ACC112 (cell line): ENCODE measurements around the gene HNRNPF.

Source experiments
- H2AFZ ChIP-seq: fragments of 200-600 bp; sonication (generic); one replicate; pipeline ENCODE4 v1.6.0; 2017; ENCODE audit warnings: antibody characterized with exemption, low read length; ENCODE audit not compliant: unreplicated experiment
- H3K27ac ChIP-seq: fragments of 200-600 bp; sonication (generic); 2 replicates; pipeline ENCODE4 v1.5.1; 2014; ENCODE audit warnings: low read depth, mild to moderate bottlenecking, antibody characterized with exemption, low read length, moderate library complexity
- H3K27me3 ChIP-seq: fragments of 200-600 bp; sonication (generic); 2 replicates; pipeline ENCODE4 v1.6.1; 2014; ENCODE audit warnings: mild to moderate bottlenecking, antibody characterized with exemption, low read length, moderate library complexity, mixed read lengths; ENCODE audit not compliant: insufficient read depth
- H3K36me3 ChIP-seq: fragments of 200-600 bp; sonication (generic); 2 replicates; pipeline ENCODE4 v1.6.1; 2016; ENCODE audit warnings: mild to moderate bottlenecking, antibody characterized with exemption, low read length, moderate library complexity, mixed read lengths; ENCODE audit not compliant: insufficient read depth
- H3K4me1 ChIP-seq: fragments of 200-600 bp; sonication (generic); one replicate; pipeline ENCODE4 v1.6.1; 2016; ENCODE audit warnings: low read length, mixed read lengths; ENCODE audit not compliant: insufficient read depth, unreplicated experiment, control insufficient read depth
- H3K4me3 ChIP-seq: fragments of 200-600 bp; sonication (generic); 2 replicates; pipeline ENCODE4 v1.5.1; 2014; ENCODE audit warnings: mild to moderate bottlenecking, low read depth, low read length
- H3K79me2 ChIP-seq: fragments of 200-600 bp; sonication (generic); one replicate; pipeline ENCODE4 v1.6.0; 2016; ENCODE audit warnings: low read length; ENCODE audit not compliant: control insufficient read depth, unreplicated experiment, insufficient read depth

HNRNPF gene

DNA sequence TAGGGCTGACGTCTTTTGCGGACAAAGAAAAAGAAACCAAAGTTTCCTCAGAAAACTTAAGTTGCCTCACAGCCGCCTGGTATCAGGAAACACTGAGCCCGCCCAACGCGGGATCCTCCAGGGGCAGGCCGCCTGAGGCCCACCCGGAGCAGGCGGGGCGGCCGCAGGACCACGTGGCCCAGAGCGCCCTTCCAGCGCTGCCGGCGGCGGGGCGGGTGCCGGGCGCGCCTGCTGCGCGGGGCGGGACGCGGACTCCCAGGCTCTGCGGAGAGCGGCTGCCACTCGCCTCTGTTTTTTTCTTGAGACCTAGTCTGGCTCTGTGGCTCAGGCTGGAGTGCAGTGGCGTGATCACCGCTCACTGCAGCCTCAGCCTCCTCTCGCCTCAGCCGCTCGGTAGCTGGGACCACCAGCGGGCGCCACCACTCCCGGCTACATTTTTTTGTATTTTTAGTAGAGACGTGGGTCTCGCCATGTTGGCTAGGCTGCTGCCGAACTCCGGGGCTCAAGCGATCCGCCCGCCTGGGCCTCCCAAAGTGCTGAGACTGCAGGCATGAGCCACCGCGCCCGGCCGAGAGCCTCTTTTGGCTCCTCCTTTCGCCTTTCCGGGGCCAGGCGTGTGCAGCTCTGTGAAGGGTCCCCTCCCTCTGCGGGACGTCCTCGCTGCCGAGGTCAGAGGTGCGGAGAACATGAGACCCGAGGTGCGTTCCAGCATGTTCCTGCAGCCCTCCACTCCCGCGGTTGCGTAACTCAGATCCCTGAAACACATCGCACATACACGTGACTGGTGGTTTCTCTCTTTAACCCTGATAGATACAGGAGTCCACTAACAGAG is 11.6 kb upstream of the HNRNPF start:
- no peaks in the 10 kb centered on the region for H3K79me2 ChIP-seq
- peaks cover 13% of the 10 kb centered on the region for H3K4me1 ChIP-seq
- H3K27me3 ChIP-seq, result no peaks in the 10 kb centered on the region
- no peaks in the 10 kb centered on the region for H3K36me3 ChIP-seq
- H3K4me3 ChIP-seq, result peak overlapping the region; percentile 81
- H2AFZ ChIP-seq, result peak overlapping the region; percentile 76
- peak overlapping the region; percentile 97 for H3K27ac ChIP-seq

DNA sequence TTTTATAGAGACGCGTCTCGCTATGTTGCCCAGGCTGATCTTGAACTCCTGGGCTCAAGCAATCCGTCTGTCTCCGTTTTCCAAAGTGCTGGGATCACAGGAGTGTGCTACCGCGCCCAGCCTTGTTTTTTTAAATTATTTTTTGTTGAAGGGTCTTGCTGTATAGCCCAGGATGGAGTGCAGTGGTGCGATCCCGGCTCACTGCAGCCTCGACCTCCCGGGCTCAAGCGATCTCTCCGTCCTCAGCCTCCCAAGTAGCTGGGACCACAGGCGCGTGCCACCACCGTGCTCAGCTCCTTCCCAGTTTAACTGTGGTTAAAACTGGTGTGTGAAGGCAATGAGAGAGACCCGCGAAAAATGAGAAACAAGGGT is 11.0 kb upstream of the HNRNPF start:
- H3K79me2 ChIP-seq, result no peaks in the 10 kb centered on the region
- H2AFZ ChIP-seq, result peak overlapping the region; percentile 47
- no peaks in the 10 kb centered on the region for H3K36me3 ChIP-seq
- peak overlapping the region; percentile 97 for H3K27ac ChIP-seq
- H3K27me3 ChIP-seq, result no peaks in the 10 kb centered on the region
- peak overlapping the region; percentile 81 for H3K4me3 ChIP-seq
- peaks cover 13% of the 10 kb centered on the region for H3K4me1 ChIP-seq

DNA sequence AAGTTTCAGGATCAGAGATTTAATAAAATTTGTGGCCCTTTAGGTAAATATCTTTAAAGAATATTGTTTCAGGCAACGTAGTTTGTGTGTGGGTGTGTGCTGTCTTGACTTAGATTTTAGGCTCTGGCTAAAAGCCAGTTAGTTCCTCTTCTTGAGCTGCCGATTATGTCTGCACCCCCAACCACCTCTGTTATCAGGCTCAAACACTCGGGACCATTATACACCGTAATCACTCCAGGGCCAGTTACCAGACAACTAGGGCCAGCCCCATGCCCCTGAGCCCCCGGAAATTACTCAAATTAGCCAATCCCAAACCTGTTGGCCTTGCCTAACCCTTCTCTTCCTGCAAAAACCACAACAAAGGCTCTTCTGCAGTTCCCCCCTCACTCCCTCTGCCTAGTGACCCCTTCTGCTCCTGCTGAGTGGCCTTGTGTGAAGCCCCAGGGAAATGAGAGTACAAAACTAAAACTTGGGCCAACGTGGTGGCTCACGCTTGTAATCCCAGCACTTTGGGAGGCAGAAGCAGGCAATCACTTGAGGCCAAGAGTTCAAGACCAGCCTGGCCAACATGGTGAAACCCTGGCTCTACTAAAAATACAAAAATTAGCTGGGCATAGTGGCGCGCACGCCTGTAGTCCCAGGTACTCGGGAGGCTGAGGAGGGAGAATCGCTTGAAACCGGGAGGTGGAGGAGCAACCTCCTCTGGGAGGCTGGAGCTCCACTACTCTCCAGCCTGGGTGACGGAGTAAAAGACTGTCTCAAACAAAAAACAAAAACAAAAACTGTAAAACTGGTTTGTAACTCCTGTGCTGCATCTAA is 9.2 kb upstream of the HNRNPF start:
- no peaks in the 10 kb centered on the region for H3K36me3 ChIP-seq
- no peaks in the 10 kb centered on the region for H3K27me3 ChIP-seq
- H3K4me3 ChIP-seq, result no peak overlapping the region
- no peak overlapping the region for H2AFZ ChIP-seq
- H3K79me2 ChIP-seq, result no peaks in the 10 kb centered on the region
- H3K4me1 ChIP-seq, result peaks cover 13% of the 10 kb centered on the region
- no peak overlapping the region for H3K27ac ChIP-seq

DNA sequence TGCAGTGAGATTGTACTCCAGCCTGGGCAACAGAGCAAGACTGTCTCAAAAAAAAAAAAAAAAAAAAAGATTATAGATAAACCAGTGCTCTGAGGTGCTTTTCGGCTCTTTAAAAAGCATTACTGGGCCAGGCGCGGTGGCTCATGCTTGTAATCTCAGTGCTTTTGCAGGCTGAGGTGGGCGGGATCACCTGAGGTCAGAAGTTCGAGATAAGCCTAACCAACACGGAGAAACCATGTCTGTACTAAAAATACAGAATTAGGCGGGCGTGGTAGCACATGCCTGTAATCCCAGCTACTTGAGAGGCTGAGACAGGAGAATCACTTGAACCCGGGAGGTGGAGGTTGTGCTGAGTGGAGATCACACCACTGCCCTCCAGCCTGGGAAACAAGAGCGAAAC is 6.6 kb upstream of the HNRNPF start:
- Histone ChIP-seq H2AFZ (no peak overlapping the region), H3K4me1 (peaks cover 4% of the 10 kb centered on the region), H3K4me3 (no peak overlapping the region), H3K36me3 (no peaks in the 10 kb centered on the region), H3K27me3 (no peaks in the 10 kb centered on the region), H3K27ac (no peak overlapping the region), H3K79me2 (no peaks in the 10 kb centered on the region)

DNA sequence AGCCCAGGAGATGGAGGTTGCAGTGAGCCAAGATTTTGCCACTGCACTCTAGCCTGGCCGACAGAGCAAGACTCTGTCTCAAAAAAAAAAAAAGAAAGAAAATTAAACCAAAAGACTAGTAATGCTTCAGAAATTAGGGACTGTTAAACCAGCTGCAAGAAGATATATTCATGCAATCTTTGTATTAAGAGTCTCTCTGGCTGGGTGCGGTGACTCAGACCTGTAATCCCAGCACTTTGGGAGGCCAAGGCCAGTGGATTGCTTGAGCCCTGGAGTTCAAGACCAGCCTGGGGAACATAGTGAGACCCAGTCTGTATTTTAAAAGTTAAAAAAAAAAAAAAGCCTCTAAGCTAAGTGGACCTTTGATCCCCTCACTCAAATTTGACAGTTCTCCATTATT is 2.5 kb upstream of the HNRNPF start:
- H3K4me1 ChIP-seq, result no peaks in the 10 kb centered on the region
- no peaks in the 10 kb centered on the region for H3K36me3 ChIP-seq
- H3K4me3 ChIP-seq, result no peak overlapping the region
- no peak overlapping the region for H2AFZ ChIP-seq
- no peaks in the 10 kb centered on the region for H3K27me3 ChIP-seq
- H3K79me2 ChIP-seq, result peaks cover 23% of the 10 kb centered on the region
- no peak overlapping the region for H3K27ac ChIP-seq

DNA sequence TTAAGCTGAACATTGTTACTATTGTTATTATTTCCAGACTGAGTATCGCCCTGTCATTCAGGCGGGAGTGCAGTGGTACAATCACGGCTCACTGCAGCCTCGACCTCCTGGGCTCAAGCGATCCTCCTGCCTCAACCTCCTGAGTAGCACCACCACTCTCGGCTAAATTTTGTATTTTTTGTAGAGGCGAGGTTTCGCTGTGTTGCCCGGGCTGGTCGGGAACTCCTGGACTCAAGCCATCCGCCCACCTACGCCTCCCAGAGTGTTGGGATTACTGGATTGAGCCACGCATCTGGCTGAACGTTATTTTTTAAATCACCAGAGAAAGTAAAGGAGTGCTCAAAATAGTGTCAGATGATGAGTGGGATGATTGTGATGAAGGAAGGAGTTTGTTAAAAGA is 1.4 kb upstream of the HNRNPF start:
- Histone ChIP-seq H3K4me3 (peak overlapping the region; percentile 77), H3K36me3 (no peaks in the 10 kb centered on the region), H3K27me3 (no peaks in the 10 kb centered on the region), H3K27ac (peak overlapping the region; percentile 93), H3K4me1 (peaks cover 4% of the 10 kb centered on the region), H3K79me2 (peaks cover 35% of the 10 kb centered on the region), H2AFZ (no peak overlapping the region)

DNA sequence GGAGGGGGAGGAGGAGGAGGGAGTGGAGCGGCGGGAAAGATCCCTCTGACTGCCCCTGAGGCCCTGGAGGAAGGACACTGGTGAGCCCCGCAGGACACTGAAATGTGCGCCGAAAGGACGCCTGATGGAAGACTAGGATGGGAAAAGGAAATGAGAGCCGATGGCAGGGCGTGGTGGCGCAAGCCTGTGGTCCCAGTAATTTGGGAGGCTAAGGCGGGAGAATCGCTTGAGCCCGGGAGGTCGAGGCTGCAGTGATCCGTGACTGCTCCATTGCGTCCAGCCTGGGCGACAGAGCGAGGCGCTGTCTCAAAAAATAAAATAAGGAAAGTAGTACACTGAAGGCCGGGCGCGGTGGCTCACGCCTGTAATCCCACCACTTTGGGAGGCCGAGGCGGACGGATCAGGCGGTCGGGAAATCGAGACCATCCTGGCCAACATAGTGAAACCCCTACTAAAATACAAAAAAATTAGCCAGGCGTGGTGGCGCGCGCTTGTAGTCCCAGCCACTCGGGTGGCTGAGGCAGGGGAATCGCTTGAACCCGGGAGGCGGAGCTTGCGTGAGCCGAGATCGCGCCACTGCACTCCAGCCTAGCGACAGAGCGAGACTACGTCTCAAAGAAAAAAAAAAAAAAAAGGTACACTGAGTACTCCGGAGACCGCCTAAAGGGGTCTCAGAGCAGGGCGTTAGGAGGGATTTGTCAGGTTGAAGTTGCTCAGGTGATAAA is 561 bp upstream of the HNRNPF start:
- Histone ChIP-seq H3K27me3 (no peaks in the 10 kb centered on the region), H3K4me3 (peak overlapping the region; percentile 77), H3K36me3 (no peaks in the 10 kb centered on the region), H2AFZ (peak overlapping the region; percentile 64), H3K79me2 (peaks cover 43% of the 10 kb centered on the region), H3K4me1 (peaks cover 9% of the 10 kb centered on the region), H3K27ac (peak overlapping the region; percentile 93)

DNA sequence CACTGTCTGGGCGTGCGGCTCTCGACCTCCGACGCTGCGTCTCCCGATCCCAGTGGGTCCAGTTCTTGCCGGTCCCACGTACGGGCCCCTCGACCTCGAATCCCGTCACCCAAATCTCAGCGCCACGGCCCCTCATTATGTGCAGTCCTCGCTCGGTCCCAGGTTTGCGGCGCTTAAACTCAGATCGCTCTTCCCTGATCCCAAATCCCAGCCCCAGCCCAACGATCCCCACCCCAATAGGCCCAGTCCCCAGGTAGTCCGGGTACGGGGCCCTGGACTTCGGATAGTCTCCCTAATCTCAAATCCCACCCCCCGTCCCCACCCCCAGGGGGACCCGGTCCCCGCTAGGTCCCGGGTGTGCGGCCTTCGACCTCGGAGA is 666 bp downstream of the HNRNPF start:
- H3K27me3 ChIP-seq, result no peaks in the 10 kb centered on the region
- H2AFZ ChIP-seq, result no peak overlapping the region
- H3K79me2 ChIP-seq, result peaks cover 55% of the 10 kb centered on the region
- H3K27ac ChIP-seq, result peak overlapping the region; percentile 93
- peak overlapping the region; percentile 77 for H3K4me3 ChIP-seq
- H3K4me1 ChIP-seq, result peaks cover 20% of the 10 kb centered on the region
- peaks cover 4% of the 10 kb centered on the region for H3K36me3 ChIP-seq

DNA sequence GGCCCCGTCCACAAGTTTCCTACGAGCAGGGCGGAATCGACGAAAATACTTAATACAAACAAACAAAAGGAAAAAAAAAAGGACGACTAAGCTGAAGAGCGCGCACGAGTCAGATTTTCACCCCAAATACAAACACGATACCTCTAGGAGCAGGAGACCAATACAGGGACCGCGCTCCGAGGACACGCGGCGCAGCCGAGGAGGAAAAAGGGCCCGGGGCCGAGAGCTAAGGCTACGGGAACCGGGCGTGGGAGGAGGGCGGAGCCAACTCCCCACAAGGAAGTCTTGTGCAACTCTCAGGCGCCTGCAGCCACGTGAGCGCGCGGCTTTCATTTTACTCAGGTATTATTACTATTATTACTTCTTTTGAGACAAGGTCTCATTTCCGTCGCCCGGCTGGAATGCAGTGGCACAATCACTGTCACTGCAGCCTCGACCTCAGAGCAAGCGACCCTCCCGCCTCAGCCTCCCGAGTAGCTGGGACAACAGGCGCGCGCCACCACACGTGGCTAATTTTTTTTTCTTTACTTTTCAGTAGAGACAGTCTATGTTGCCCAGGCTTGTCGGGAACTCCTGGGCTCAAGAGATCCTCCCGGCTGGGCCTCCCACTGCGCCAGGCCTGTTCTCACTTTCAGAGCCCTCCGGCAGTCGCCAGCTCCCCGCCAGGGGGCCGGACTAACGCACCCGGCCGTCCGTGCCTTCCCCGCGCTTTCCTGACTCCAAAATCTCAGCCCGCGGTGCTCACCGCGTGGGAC is 1.2 kb downstream of the HNRNPF start:
- H3K79me2 ChIP-seq, result peaks cover 61% of the 10 kb centered on the region
- H3K27me3 ChIP-seq, result no peaks in the 10 kb centered on the region
- H3K27ac ChIP-seq, result peak overlapping the region; percentile 93
- H2AFZ ChIP-seq, result no peak overlapping the region
- H3K4me1 ChIP-seq, result peaks cover 26% of the 10 kb centered on the region
- peak overlapping the region; percentile 77 for H3K4me3 ChIP-seq
- peaks cover 5% of the 10 kb centered on the region for H3K36me3 ChIP-seq

DNA sequence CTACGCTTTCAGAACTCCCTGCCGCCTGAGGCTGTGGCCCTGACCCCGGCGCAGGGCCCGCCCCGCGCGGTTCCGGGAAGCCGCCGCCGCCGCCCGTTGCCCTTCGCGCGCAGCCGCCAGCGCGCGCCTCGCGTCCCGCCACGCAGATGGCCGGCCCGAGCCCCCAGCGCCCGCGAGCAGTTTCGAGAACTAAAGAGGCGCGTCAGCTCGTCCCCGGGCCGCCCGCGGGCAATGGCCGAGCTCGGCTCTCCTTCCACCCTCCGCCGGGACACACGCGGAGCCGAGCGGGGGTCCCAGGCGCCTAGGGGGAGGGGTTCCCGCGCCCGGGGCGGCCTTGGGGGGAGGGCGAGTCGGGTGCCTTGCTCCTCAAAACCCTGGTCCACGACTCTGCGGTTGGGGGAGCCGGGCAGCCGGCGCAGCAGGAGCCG is 1.8 kb downstream of the HNRNPF start:
- Histone ChIP-seq H3K36me3 (peaks cover 5% of the 10 kb centered on the region), H3K79me2 (peaks cover 67% of the 10 kb centered on the region), H2AFZ (no peak overlapping the region), H3K27me3 (no peaks in the 10 kb centered on the region), H3K27ac (peak overlapping the region; percentile 93), H3K4me3 (peak overlapping the region; percentile 77), H3K4me1 (peaks cover 32% of the 10 kb centered on the region)
